ENCODE measurements around the gene VSIG2.
A peak's percentile ranks its signal among the peaks of the same experiment; 100 is the strongest.

VSIG2 gene

DNA sequence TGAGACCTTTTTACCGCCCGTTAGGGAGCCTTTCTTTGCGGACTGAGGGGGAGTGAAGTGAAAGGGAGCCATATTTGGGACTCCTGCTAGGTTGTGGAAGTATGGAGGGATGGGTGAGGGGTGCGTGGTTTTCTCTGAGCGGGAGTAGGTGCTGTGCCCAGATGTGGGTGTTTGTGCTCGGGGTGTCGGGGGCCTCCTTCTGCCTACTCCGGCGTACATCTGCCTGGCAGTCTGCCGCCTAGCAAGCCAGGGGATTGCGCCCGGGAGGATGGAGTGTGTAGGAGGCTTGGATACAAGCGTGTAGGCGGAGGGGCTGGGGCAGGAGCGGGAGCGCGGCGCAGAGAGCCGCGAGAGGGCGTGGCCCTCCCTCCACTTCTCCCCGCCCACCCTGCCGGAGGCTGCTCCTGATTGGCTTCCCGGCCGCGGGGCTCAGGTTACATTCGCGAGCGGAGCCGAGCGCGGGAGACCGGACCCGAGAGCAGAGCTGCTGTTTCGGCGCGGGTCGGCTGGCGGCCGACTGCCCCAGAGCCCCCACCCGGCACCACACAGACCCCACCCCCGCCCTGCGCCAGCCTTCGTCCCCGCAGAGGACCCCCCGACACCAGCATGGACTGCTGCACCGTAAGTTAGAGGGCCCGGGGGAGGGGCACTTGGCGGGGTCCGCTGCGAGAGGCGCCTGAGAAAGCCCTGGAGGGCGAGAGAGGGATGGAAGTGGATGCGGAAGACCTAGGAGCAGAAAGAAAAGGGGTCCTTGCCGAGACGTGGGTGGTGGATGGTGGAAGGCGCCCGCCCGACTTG is 12.4 kb downstream of the VSIG2 start, which contains the start of gene NRGN:
Gene NRGN, plus strand, starts transcription at position 464 of the 798 bp plus-strand sequence. Its CDS starts 143 bp downstream, at position 607.
- DNase-seq (ENCODE audit: extremely low spot score) = peak; percentile 97
- CTCF ChIA-PET = interaction anchor here (1.0 kb wide), 2 partner anchors 23 to 137 kb away, joined by 3 read pairs; no protein-coding TSS in a partner anchor
- POLR2A ChIA-PET = interaction anchor here (0.6 to 1.9 kb wide), 8 partner anchors 9 to 137 kb away, joined by 3 to 7 read pairs (median 5); partner anchors contain the start of genes SIAE and SPA17
- TF ChIP-seq ARNT (IDR thresholded peaks at IDR 0.05) (no peak), FOXK2 (IDR thresholded peaks at IDR 0.05) (no peak), ZNF384 (IDR thresholded peaks at IDR 0.05) (no peak), ELF4 (IDR thresholded peaks at IDR 0.05) (no peak), TARDBP (IDR thresholded peaks at IDR 0.05) (no peak), LEF1 (IDR thresholded peaks at IDR 0.05; ENCODE audit: borderline replicate concordance) (no peak), SUZ12 (IDR thresholded peaks at IDR 0.05) (no peak), NFRKB (IDR thresholded peaks at IDR 0.05) (no peak), L3MBTL2 (conservative IDR thresholded peaks at IDR 0.05) (no peak; the same call in 1 of the 2 replicates), SP1 (IDR thresholded peaks at IDR 0.05) (no peak), HDGF (IDR thresholded peaks at IDR 0.05; ENCODE audit: borderline replicate concordance) (no peak), CTBP1 (IDR thresholded peaks at IDR 0.05; ENCODE audit: borderline replicate concordance) (no peak)
- TF ChIP-seq, protein P1, sequence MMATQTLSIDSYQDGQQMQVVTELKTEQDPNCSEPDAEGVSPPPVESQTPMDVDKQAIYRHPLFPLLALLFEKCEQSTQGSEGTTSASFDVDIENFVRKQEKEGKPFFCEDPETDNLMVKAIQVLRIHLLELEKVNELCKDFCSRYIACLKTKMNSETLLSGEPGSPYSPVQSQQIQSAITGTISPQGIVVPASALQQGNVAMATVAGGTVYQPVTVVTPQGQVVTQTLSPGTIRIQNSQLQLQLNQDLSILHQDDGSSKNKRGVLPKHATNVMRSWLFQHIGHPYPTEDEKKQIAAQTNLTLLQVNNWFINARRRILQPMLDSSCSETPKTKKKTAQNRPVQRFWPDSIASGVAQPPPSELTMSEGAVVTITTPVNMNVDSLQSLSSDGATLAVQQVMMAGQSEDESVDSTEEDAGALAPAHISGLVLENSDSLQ (IDR thresholded peaks at IDR 0.05) = no peak

DNA sequence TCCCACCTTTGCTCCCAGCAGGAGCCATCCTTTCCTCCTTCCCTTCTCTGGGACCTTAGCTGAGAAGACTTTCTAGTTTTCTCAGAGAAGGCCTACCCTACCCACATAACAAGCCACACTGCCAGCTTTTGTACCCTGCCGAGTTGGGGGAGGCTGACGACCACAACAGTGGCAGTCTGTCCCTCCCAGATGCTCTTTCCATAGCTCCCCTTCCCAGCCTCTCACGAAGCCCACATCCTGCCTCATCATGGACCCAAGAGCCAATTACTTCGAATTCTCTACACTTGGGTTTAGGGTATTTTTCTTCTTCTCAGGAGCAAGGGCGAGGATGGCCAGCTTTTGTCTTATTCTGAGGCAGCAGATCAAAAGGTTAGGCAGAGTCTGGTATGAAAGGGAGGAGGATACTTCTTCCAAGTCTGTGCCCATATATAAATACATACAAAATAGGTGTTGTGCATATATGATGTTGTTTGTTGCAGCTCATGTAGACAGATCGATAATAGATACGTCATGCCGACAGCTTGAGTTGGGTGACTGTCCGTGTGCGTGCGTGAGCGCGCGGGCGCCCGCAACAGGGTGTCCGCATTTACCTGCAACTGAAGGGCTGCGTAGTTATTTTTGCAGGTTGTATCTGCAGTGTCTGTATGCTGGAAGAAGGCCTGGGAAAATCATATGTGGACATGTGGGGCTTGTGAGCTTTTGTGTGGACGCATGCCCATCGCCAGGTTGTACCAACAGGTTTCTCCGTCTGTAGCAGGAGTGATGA is 13.2 kb downstream of the VSIG2 start:
- TF ChIP-seq ELF4 (IDR thresholded peaks at IDR 0.05) = no peak
- TF ChIP-seq, protein P1 (IDR thresholded peaks at IDR 0.05) = peak; percentile 81
- DNase-seq (ENCODE audit: extremely low spot score) = no peak
- ChIA-PET CTCF (interaction anchor here (1.0 kb wide), 2 partner anchors 24 to 138 kb away, joined by 3 read pairs; no protein-coding TSS in a partner anchor), POLR2A (interaction anchor here (1.0 to 1.9 kb wide), 9 partner anchors 10 to 138 kb away, joined by 3 to 7 read pairs (median 5); partner anchors contain the start of genes ESAM, SIAE and SPA17)

DNA sequence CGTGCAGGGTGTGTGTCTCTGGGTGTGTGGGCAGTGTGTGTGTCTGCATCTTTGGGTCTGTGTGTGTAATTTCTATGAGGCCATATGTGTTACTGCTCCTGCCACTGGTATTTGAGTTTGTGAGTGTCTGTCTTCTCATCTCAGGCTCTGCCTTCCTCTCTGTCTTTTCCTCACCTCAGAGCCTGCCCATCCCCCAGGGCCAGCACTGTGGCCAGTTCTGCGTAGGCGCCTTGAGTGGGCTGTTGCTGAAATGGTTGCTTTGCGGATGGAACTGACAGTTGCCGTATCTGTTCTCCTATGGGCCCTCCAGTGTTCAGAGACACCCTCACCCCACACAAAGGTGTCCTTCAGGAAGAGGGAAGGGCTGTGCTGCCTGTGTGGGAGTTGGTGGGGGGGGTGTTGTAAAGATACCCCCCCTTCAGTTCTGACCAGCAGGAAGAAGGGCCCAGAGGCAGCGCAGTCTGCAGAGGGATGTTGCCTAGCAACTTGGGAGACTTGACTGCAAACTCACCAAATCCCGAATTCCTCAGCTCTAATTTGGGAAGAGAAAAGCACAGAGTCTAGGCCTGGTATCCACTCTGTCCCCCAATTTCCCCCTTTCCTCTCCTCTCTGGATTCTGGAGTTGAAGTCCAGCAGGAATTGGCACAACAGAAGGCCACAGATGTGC is 14.3 kb downstream of the VSIG2 start:
- CTCF ChIA-PET = no interaction called here
- no peak for TF ChIP-seq CTBP1 (IDR thresholded peaks at IDR 0.05; ENCODE audit: borderline replicate concordance)
- TF ChIP-seq ELF4 (IDR thresholded peaks at IDR 0.05) = no peak
- no peak for TF ChIP-seq ARNT (IDR thresholded peaks at IDR 0.05)
- no peak for TF ChIP-seq FOXM1 (IDR thresholded peaks at IDR 0.05; ENCODE audit: borderline replicate concordance)
- POLR2A ChIA-PET = interaction anchor here (1.0 to 1.2 kb wide), 2 partner anchors 25 to 65 kb away, joined by 3 to 5 read pairs; partner anchors contain the start of genes ESAM and SIAE
- DNase-seq (ENCODE audit: extremely low spot score) = no peak

DNA sequence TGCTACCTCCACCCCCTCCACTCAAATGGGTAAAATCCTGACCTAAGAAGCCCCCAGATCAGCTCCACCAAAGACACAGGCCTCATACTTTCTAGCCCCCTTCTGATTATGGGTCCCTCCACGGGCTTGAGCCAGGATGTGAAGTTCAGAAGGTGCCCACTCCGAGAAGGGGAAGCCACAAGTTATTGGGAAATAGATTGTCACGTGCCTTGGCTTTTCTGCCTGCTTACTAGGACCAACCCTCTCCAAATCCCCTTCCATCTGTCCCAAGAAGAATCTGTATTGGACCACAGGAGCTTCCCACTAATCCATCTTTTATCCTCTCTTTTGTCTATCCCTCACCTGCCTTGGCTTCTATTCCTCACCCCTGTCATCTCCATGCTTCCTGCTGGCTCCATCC is 15.3 kb downstream of the VSIG2 start:
- CTCF ChIA-PET = no interaction called here
- TF ChIP-seq ELF4 (IDR thresholded peaks at IDR 0.05) (no peak), NFRKB (IDR thresholded peaks at IDR 0.05) (no peak), LEF1 (IDR thresholded peaks at IDR 0.05; ENCODE audit: borderline replicate concordance) (no peak)
- DNase-seq (ENCODE audit: extremely low spot score) = no peak
- POLR2A ChIA-PET = no interaction called here

DNA sequence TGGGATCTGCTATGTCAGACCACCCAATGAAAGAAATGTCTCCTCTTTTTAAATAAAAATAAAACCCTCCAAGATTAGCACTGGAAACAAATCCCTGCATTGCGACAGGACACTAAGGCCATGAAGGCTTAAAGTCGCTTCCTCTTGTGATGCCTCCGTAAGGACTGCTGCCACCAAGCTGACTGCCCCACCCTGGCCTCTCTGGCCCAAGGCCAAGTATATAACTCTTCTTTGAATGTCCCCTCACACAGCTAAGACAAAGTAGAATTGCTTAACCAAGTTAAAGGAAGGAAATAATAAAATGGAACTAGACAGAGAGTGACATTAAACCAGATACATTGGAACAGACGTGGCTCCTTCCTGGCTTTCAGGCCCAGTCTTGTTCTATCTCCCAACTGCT is 19.8 kb downstream of the VSIG2 start:
- ChIA-PET CTCF (no interaction called here), POLR2A (no interaction called here)
- no peak for DNase-seq (ENCODE audit: extremely low spot score)
- TF ChIP-seq SP1 (IDR thresholded peaks at IDR 0.05) (no peak), ARNT (IDR thresholded peaks at IDR 0.05) (no peak)

DNA sequence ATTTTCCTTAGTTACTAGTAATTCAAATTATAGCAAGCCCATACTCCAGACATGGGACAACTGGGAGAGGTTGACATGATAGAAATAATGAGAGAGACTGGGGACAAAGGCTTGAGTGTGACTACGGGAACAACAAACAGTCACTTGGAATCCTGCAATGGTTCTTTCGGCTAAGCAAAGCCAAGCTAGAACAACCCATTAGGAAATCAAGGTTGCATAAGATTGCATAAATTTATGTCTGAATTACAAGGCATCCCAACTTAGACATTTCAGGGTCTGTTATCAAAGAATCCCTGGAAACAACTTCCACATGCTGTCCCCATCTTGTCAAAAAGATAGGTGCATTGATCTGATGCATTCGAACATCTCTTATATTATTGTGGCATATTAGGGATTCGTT is 22.5 kb downstream of the VSIG2 start:
- CTCF ChIA-PET = no interaction called here
- DNase-seq (ENCODE audit: extremely low spot score) = no peak
- POLR2A ChIA-PET = no interaction called here
- TF ChIP-seq ARNT (IDR thresholded peaks at IDR 0.05) (no peak), NFRKB (IDR thresholded peaks at IDR 0.05) (no peak)
- TF ChIP-seq, protein P1 (IDR thresholded peaks at IDR 0.05) = no peak

DNA sequence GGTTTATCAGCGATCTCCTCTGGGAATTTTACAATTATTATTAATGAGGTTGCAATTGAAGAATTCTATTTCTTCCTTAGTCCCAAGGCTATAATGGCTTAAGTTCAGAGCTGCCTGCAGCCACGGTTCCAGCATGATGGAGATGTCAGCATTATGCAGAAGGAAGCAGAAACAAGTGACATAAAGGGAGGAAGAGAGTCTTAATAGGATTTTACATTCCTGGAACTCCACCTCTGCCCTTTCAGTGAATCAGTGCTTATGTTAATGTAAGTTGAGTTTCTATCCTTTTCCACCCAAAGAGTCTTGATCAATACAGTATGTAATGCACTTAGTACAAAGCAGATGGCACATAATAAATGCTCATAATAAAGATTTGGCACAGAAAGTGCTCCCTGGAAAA is 23.9 kb downstream of the VSIG2 start:
- ChIA-PET CTCF (no interaction called here), POLR2A (interaction anchor here (1.6 kb wide), 1 partner anchor 148 kb away, joined by 3 read pairs; no protein-coding TSS in a partner anchor)
- no peak for TF ChIP-seq CTBP1 (IDR thresholded peaks at IDR 0.05; ENCODE audit: borderline replicate concordance)
- no peak for DNase-seq (ENCODE audit: extremely low spot score)
